DOHH2 (cell line): ENCODE data around the gene PPP6R1.

ENCODE experiments used
- EZH2phosphoT487 ChIP-seq: fragments of 200-600 bp; sonication (generic); IDR thresholded peaks from 2 replicates; pipeline ENCODE4 v1.6.1; 2017; ENCODE audit warnings: borderline replicate concordance, mild to moderate bottlenecking, antibody characterized with exemption, low read length, moderate library complexity, mixed read lengths
- TF ChIP-seq, protein P1 (sequence below): fragments of 200-600 bp; sonication (generic); IDR thresholded peaks from one replicate; pipeline ENCODE4 v1.5.1; 2014; ENCODE audit warnings: antibody characterized with exemption, mild to moderate bottlenecking, low read depth, low read length; ENCODE audit not compliant: poor library complexity, severe bottlenecking

DNA sequence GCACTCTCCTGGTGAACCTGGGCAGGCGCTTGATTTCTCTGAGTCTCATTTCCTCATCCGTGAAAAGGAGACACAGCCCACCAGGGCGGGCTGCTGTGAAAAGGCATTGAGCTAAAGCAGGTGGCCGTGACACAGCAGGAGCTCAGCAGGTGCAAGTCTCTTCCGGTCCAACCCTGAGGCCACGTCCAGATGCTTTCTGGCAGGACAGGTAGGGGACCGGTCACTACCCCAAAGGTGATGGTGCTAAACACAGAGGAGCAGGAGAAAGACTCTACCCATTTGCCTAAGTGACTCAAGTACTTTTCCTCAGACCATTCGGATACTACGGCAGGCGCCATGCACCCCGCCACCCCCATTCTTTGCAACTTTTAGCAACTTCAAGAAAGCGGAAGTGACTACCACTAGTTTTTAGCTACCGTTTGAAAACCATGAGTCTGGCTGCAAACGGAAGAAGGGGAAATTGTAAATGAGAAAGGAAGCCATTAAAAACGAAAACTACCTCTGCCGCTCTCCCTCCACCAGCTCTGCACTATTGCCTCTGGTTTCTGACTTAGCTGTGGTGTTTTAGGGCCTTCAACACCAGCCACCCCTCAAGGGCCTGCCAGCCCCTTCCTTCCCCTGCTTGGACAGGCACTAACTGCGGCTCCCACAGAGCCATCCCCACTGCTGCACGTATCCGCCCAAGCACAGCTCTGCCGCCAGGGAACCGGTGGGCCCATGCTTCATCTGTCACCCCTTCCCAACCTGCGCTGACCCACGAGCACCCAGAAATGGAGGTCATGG is 4.8 kb downstream of the PPP6R1 start:
- TF ChIP-seq, protein P1, sequence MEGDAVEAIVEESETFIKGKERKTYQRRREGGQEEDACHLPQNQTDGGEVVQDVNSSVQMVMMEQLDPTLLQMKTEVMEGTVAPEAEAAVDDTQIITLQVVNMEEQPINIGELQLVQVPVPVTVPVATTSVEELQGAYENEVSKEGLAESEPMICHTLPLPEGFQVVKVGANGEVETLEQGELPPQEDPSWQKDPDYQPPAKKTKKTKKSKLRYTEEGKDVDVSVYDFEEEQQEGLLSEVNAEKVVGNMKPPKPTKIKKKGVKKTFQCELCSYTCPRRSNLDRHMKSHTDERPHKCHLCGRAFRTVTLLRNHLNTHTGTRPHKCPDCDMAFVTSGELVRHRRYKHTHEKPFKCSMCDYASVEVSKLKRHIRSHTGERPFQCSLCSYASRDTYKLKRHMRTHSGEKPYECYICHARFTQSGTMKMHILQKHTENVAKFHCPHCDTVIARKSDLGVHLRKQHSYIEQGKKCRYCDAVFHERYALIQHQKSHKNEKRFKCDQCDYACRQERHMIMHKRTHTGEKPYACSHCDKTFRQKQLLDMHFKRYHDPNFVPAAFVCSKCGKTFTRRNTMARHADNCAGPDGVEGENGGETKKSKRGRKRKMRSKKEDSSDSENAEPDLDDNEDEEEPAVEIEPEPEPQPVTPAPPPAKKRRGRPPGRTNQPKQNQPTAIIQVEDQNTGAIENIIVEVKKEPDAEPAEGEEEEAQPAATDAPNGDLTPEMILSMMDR = no peak
- no peak for TF ChIP-seq EZH2phosphoT487
